HG02610 (cell line): ENCODE data around the gene LYPLAL1.
"Not testable (repeated sequence)": the region's sequence is repeated elsewhere in the genome, so short reads cannot be mapped to it uniquely, and the experiment has no call there.

Source experiments
- ATAC-seq: cut with Tn5 transposase; IDR thresholded peaks from one replicate; pipeline ENCODE4 v1.9.1; 2021; ENCODE audit warnings: mild to moderate bottlenecking, moderate library complexity; ENCODE audit not compliant: unreplicated experiment

The LYPLAL1 gene

DNA sequence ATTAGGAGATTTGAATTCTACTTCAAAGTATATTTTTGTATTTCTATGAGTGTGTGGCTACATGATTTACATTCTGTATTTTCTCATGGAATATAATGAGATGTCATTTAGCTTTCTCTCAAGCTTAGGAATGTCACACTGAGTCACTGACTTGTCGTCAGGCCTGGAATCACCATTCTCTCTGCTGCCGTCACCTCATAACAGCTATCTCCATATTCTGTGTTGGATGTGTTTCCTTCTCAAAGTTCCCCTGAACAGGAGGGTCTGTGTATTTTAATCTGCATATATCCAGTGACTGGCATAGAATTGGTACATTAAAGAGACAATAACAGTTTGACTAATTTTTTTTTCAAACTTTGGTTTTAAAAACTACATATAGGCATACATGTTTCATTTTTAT, 35.9 kb downstream of the LYPLAL1 start:
- no peak for ATAC-seq

DNA sequence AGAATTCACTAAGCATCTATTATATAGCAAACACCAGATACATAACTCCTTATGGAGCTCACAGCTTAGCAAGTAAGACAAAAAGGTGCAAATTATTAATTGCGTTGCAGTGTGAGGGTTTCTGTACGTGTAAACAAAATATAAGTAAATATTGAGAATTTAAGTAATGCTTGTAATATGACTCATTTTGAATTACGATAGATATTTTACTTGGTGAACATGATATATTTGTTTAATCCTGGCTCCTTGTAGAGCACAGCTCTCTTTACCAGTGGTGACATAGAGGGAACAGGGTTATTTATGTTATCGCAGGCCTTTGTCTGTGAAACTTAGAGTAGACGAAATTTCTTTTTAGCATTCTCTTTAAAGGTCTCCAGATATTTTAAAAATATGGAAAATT, 36.4 kb downstream of the LYPLAL1 start:
- ATAC-seq, result no peak

DNA sequence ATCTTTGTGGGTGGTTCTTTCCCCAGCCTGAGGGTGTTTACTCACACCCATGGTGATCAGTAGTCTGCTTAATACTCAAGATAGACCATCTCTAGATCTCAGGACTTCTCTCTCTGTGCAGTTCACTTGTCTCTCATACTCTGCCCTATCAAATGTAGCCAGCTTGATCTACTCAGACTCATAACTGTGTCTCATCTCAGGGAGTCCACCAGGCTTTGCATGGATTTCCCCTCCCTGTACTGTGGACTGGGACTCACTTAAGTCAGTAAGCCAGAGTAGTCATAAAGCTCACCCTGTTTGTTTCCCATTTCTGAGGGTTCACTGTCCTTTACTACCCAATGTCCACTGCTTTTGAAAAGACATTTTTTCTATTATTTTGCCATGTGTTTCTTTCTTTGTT, 41.8 kb downstream of the LYPLAL1 start:
- peak; percentile 72 for ATAC-seq

DNA sequence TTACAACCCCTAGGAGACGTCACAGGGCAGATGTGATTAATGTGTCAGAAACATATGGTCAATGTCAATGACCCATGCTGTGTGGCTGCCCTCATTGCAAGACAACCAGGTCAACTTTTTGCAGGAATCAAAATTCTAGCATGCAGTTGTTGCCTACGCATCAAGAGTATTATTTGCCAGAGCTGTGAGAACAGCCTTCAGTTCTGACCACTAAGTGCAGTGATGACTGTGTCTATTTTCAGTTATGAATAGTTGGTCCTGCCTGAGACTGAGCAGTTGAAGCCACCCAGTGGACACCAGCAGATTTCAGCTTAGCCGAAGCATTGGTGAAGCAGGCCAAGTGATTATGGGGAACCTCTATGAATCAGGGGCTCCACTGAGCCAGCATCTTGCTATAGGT, 47.3 kb downstream of the LYPLAL1 start:
- ATAC-seq, result peak; percentile 96

DNA sequence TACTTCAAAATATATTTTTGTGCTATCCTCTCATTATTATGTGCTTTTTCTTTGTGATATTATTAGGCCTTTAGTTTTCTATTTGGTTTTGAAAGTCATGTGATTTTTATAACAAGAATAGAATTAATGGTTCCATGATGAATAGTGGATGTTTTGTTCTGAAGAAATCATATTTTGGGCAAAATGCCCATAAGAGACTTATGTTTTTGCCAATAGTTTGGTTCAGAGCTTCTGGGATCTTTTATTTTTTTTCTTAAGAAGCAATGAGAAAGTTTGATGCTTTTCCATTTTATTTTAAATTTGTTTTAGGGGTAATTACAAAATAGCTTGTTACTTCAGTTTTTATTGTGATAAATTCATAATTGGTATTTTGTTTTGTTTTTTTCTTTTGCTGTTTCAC, 49.8 kb downstream of the LYPLAL1 start:
- ATAC-seq, result no peak

DNA sequence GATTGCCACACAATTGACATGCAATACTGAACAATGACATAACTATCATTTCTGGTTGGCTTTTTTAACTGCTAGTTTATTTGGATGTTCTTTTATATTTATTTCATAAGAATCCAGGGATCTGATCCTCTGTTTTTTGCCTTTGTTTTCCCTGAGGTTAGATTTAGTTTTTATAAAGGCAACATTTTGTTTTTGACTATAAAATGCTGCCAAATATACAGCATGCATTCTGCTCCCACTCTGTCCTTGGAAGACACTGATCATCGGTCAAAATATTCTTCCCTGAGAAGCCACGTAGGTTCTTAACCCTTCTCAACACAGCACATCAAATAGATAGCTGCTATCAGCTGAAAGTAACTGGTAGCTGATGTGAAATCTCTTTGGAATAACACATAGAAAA, 52.5 kb downstream of the LYPLAL1 start:
- ATAC-seq, result no peak

DNA sequence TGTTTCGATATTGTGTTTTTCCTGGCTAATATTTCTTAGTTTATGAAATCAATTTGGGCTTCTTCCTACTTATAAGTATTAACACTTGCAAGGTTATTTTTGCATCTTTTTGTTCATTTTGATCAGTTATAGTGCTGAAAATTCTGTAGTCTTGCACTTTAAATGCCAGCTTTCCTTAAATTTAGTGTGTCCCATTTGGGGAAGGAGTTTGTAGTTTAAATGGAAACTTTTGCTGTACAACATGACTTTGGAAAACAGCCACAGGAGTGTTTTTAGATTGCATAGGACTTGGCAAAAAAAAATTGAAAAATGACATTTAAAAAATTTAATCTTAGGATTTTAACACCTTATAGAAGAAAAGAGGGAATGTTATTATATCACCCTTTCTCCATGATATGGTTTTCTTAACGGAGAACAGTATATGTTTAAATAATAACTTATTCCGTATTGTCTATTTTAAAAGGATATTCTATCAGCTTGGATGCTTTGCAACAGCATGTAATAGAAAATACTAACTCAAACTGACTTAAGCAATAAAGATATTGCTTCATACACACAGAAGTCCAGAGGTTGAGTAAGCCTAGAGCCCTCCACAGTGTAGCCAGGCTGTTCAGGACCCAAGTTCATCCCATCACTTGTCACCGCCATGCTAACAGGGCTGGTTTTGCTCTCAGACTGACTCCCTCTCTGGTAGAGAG, 53.8 kb downstream of the LYPLAL1 start:
- no peak for ATAC-seq

DNA sequence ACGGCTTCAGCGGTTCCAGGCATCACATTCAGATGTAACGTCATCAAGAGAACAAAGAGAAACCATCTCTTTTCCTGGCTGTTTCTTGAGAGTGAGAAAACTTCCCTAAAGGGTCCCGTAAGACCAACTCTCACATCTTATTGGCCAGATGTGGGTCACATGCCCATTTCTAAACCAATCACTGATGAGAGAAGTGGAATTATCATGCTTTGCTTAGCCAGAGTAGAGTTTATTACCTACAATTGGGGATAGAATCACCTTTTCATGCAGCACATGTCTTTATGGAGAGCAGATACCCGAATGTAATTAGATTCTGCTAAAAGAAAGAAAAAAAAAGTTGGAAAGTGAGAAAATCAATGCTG, 54.4 kb downstream of the LYPLAL1 start:
- no peak for ATAC-seq

DNA sequence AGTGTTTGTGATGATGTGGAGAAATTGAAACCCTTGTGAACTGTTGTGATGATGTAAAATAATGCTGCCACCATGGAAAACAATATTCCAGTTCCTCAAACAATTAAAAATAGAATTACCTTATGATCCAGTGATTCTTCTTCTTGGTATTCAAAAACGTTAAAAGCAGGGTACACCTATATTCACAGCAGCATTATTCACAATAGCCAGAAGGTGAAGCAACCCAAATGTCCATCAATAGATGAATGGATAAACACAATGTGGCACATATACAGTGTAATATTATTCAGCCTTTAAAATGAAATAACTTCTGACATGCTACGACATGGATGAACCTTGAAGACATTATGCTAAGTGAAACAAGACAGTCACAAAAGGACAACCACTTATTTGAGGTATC, 59.2 kb downstream of the LYPLAL1 start:
- ATAC-seq, result no peak

DNA sequence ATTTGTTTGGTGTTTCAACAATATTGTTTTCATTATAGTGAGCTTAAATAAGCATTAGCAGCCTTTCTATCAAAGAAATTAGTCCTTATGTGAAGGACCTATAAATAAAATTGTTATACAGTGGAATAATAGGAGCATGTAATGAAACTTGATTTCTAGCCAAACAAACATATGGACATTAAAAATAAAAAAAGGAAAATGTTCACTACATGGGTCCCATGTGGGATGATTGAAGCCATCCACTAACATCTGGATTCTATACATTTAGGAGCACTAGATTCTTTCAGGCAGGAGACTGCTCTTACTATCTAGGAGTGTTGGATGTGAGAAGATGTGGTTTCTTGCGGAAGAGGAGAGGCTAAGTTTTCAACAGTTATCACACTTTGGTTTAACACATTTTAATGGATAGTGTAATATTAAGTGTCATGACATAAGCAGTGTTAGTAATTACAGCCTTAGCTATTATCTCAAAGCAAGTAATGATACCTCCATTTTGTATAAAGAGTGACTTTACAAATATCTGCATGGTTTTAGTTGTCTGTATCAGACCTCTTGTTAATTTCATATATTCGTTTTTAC, 62.3 kb downstream of the LYPLAL1 start:
- ATAC-seq, result no peak

DNA sequence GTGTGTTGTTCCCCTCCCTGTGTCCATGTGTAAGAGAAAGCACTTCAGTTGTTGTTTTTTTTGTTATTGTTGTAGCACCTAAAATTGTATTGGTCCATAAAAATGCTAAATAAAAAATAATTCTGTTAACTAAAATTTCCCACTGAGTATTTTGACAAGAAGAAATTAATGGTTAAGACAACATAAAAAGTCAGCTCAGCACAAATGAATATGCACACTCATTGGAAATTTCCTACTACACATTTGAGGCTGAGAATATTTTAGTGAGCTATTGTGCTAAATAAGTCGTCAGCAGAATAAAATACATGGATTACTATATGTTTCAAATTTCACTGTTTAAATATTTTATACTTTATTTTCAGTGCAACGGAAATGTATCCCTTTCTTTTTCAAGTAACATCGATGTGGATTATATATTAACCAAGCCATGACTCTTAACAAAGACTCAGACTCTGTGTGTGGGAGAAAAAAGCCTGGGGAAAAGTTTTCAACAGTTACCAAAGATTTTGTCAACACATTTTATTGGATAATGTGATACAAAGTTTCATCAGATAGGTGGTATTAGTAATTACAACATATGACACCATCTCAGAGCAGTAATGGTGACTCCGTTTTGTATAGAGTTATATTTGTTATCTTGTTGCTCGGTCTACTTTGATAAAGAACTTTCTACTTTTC, 63.4 kb downstream of the LYPLAL1 start:
- ATAC-seq, result no peak

DNA sequence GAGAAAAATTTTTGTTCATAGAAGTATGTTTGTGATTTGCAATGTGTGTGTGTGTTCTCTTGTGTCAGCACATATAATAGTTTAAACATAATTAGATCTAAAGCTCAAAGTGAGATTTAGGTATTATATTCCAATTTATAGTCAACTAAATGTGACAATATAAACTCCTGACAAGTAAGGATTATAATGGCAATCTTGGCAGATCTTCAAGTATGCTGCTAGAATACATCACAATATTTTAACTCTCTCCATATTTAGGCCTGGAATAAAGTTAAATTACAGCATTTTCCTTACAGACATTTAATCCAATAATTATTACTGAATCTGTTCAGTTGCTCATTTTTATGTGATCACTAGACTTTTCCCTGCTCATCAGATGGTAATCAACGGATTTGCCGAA, 65.8 kb downstream of the LYPLAL1 start:
- ATAC-seq, result no peak

DNA sequence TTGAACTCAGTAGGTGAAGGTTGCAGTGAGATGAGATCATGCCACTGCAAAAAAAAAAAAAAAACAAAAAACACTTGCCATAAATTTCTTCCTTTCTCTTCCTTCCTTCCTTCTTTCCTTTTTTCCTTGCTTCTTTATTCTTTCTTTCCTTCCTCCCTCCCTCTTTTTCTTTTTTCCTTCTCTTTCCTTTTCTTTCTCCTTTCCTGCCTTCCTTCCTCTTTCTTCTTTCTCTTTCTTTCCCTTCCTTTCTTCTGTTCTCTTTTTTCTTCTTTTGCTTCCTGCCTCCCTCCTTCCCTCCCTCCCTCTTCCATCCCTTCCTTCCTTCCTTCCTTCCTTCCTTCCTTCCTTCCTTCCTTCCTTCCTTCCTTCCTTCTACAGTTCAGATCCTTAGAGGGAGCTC, 71.2 kb downstream of the LYPLAL1 start:
- ATAC-seq, result no peak

DNA sequence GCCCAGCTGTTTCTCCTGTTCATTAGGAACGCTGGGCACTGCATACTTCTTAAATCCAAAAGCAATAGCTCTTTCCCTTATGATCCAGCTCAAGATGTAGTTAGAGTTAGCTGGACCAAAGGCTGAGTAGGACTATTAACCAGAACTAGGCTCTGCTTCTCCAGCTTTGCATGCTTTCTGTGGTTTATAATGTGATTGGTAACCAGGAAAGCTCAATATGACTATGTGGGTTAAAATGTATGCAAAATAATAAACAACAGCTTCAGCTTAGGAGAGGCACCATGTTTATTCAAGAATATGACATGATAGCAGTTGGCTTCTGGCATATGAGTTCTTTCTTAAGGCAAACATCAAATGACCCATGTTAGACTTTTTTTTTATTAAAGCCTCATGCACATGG, 73.8 kb downstream of the LYPLAL1 start:
- ATAC-seq, result no peak

DNA sequence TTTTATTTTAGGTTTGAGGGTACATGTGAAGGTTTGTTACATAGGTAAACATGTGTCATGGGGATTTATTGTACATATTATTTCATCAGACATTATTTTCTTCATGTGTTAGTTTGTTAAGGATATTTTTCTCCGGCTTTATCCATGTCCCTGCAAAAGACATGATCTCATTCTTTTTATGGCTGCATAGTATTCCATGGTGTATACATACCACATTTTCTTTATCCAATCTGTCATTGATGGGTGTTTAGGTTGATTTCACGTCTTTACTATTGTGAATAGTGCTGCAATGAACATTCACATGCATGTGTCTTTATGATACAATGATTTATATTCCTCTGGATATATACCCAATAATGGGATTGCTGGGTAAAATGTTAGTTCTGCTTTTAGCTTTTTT, 76.8 kb downstream of the LYPLAL1 start:
- not testable (repeated sequence) for ATAC-seq

DNA sequence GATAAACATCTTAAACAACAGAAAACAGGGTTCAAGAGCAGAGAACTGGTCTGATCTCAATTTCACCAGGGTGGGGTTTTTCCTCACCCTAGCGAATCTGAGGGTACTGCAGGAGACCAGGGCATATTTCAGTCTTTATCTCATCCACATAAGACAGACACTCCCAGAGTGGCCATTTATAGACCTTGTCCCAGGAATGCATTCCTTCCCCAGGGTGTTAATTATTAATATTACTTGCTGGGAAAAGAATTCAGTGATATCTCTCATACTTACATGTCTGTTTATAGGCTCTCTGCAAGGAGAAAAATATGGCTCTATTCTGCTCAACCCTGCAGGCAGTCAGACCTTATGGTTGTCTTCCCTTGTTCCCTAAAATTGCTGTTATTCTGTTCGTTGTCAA, 84.1 kb downstream of the LYPLAL1 start:
- no peak for ATAC-seq

DNA sequence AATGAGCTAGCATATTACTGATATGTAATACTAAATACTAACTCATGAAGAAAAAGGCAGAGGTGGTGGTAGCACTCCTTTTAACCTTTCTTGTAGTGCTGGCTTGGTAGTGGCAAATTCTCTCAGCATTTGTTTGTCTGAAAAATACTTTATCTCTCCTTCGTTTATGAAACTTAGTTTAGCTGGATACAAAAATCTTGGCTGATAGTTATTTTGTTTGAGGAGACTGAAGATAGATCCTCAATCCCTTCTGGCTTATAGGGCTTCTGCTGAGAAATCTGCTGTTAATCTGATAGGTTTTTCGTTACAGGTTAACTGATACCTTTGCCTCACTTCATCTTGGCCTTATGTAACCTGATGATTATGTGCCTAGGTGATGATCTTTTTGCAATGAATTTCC, 87.8 kb downstream of the LYPLAL1 start:
- ATAC-seq, result no peak
